Esophagus muscularis mucosa (tissue), 4 donors: ENCODE measurements around the gene CAST. TPM values are rescaled to one million over a fixed set of nuclear protein-coding genes. Genes with fewer than 3 reads are reported as not detected.

Experiments used
- DNase-seq: peaks from one replicate; pipeline ENCODE4 v3.0.0-alpha.2; 2017; ENCODE audit errors: extremely low spot score
- H3K27ac ChIP-seq, 4 donors: fragments of 200-600 bp; sonication (generic); replicated peaks in 1 of 4; 1 replicate in 3 of 4; 2 replicates in 1 of 4; pipeline ENCODE4 v1.5.1; 2016 to 2019; ENCODE audit warnings: mild to moderate bottlenecking in 1 of 4
- H3K27me3 ChIP-seq, 4 donors: fragments of 200-600 bp; sonication (generic); one replicate each; pipeline versions ENCODE4 v1.5.1 to v1.6.0; 2016 to 2019
- H3K36me3 ChIP-seq, 4 donors: fragments of 200-600 bp; sonication (generic); one replicate each; pipeline ENCODE4 v1.5.1; 2016 to 2019
- H3K4me1 ChIP-seq, 4 donors: fragments of 200-600 bp; sonication (generic); one replicate each; pipeline ENCODE4 v1.5.1; 2016 to 2019
- H3K4me3 ChIP-seq, 4 donors: fragments of 200-600 bp; sonication (generic); 1 replicate in 2 of 4; 2 replicates in 2 of 4; pipeline ENCODE4 v1.5.1; 2016 to 2019; ENCODE audit warnings: mild to moderate bottlenecking in 4 of 4, moderate library complexity in 1 of 4
- H3K9me3 ChIP-seq, 4 donors: fragments of 200-600 bp; sonication (generic); 1 replicate in 3 of 4; 2 replicates in 1 of 4; pipeline ENCODE4 v1.5.1; 2016 to 2019
- EP300 ChIP-seq: sonication (generic); formaldehyde crosslinking; IDR thresholded peaks from one replicate; pipeline ENCODE4 v1.6.1; 2017; ENCODE audit warnings: antibody characterized with exemption
- POLR2A ChIP-seq: fragments of 450-650 bp; IDR thresholded peaks from one replicate; pipeline ENCODE4 v1.6.1; 2017; ENCODE audit warnings: antibody characterized with exemption, moderate library complexity, mild to moderate bottlenecking, low read depth
- POLR2AphosphoS5 ChIP-seq, 2 donors: sonication (generic); formaldehyde crosslinking; IDR thresholded peaks; one replicate each; pipeline ENCODE4 v1.6.1; 2017; ENCODE audit warnings: antibody characterized with exemption in 2 of 2
- WGBS: methylation state at CpG from one replicate; pipeline ENCODE4 v1.1.5; 2018; 5-methylcytosine and 5-hydroxymethylcytosine counted together
- intact Hi-C: fragments of 100-400 bp; cut with DNase I; formaldehyde crosslinking; loops from one replicate; pipeline ENCODE4 v1.15.1; 2023
- total RNA-seq, 4 donors: library from RNA; depleted of rRNA; stranded (reverse); fragments of >200 nt; gene quantifications; one replicate each; pipeline versions ENCODE4 v1.1.0 to v1.2.1, GENCODE V29; 2016
- TF ChIP-seq, protein P1 (sequence below), 3 experiments: fragments of 200-600 bp in 2 of 3; fragments of 450-650 bp in 1 of 3; sonication (generic) in 2 of 3; IDR thresholded peaks; one replicate each; pipeline ENCODE4 v1.5.1; 2017 to 2019; ENCODE audit warnings: antibody characterized with exemption in 3 of 3, mild to moderate bottlenecking in 2 of 3, moderate library complexity in 1 of 3

Gene CAST
- total RNA-seq, 4 donors from 2014 or later = 238 to 346 (median 296) TPM

DNA sequence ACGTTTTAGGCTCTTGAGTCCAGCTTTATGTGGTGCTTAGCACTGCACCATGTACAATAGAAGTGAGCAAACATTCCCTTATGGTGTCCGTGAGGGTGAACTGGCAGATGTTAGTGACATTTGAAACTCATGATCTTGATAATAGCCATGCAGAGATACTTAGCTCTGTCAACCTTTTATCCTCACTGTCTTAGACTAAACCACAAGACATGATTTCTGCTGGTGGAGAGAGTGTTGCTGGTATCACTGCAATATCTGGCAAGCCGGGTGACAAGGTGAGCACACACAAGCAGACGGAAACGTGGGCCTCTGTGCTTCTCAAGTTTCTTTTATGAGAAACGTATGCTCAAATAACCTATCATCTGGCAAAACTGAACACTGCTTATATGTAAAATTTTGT, 68.4 kb downstream of the CAST start:
- H3K4me3 ChIP-seq = no peak overlapping the region
- TF ChIP-seq EP300 = no peak
- TF ChIP-seq POLR2A = no peak
- TF ChIP-seq POLR2AphosphoS5 (IDR thresholded peaks at IDR 0.05) = no peak
- TF ChIP-seq, protein P1, sequence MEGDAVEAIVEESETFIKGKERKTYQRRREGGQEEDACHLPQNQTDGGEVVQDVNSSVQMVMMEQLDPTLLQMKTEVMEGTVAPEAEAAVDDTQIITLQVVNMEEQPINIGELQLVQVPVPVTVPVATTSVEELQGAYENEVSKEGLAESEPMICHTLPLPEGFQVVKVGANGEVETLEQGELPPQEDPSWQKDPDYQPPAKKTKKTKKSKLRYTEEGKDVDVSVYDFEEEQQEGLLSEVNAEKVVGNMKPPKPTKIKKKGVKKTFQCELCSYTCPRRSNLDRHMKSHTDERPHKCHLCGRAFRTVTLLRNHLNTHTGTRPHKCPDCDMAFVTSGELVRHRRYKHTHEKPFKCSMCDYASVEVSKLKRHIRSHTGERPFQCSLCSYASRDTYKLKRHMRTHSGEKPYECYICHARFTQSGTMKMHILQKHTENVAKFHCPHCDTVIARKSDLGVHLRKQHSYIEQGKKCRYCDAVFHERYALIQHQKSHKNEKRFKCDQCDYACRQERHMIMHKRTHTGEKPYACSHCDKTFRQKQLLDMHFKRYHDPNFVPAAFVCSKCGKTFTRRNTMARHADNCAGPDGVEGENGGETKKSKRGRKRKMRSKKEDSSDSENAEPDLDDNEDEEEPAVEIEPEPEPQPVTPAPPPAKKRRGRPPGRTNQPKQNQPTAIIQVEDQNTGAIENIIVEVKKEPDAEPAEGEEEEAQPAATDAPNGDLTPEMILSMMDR (IDR thresholded peaks at IDR 0.05) = no peak
- intact Hi-C loops = no loop called here
- 82% methylated on average over 6 of the region's 6 CpGs for WGBS
- no peaks in the 10 kb centered on the region for H3K27me3 ChIP-seq
- H3K9me3 ChIP-seq = no peaks in the 10 kb centered on the region
- H3K4me1 ChIP-seq = peaks cover 12 to 30% (median 24%) of the 10 kb centered on the region in 4 donors
- DNase-seq = no peak
- H3K27ac ChIP-seq = no peak overlapping the region
- peaks cover 9 to 49% (median 27%) of the 10 kb centered on the region in 4 donors for H3K36me3 ChIP-seq

DNA sequence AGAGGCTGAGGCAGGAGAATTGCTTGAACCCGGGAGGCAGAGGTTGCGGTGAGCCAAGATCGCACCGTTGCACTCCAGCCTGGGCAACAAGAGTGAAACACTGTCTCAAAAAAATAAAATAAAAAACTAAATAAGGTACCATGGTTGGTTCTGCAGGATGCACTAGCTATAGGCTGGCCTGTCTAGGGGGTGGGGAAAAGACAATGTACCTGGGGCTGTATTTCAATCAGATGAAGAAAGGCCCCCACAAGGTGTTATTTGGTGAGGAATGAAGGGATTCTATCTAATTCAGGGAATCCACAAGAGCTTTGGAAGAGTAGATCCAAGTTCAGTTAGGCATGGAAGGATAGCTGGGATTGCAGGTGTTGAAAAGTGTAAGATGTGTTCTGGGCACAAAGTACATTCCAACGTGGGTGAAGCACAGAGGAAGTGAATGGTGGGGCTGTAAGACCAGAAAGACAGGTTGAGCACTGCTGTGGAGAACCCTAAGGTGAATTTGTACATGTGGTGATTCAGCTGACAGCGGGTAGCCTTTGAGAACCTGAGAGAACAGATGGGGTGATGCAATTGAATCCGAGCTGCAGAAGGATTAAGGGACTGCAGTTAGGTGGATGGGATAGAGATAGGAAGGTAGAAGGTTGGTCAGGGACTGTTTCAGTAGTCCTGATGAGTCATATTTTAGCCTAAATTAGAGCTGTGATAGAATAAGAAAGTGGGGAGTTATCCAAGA, 71.8 kb downstream of the CAST start:
- intact Hi-C loops = no loop called here
- H3K4me3 ChIP-seq = no peak overlapping the region
- H3K9me3 ChIP-seq = no peaks in the 10 kb centered on the region
- no peak overlapping the region for H3K27ac ChIP-seq
- H3K4me1 ChIP-seq = peaks cover 0 to 18% (median 10%) of the 10 kb centered on the region in 4 donors
- no peaks in the 10 kb centered on the region for H3K27me3 ChIP-seq
- no peak for DNase-seq
- no peak for TF ChIP-seq POLR2AphosphoS5 (IDR thresholded peaks at IDR 0.05)
- TF ChIP-seq POLR2A = no peak
- TF ChIP-seq, protein P1 (IDR thresholded peaks at IDR 0.05) = no peak
- WGBS = 85% methylated on average over 7 of the region's 7 CpGs
- H3K36me3 ChIP-seq = peaks cover 22 to 65% (median 41%) of the 10 kb centered on the region in 4 donors

GRCh38 chr5:96734871-96735325, 72.7 kb downstream of the CAST start:
- Histone ChIP-seq H3K27me3 (no peaks in the 10 kb centered on the region), H3K9me3 (no peaks in the 10 kb centered on the region), H3K4me1 (peaks cover 0 to 18% (median 10%) of the 10 kb centered on the region in 4 donors), H3K4me3 (no peak overlapping the region), H3K36me3 (peaks cover 31 to 65% (median 45%) of the 10 kb centered on the region in 4 donors), H3K27ac (no peak overlapping the region)
- intact Hi-C loops = no loop called here
- WGBS = 60% methylated on average over 1 of the region's 1 CpG
- DNase-seq = no peak
- TF ChIP-seq, protein P1 (IDR thresholded peaks at IDR 0.05) = no peak
- no peak for TF ChIP-seq POLR2AphosphoS5 (IDR thresholded peaks at IDR 0.05)
- TF ChIP-seq EP300 = no peak
- TF ChIP-seq POLR2A = no peak

- no peak overlapping the region for H3K27ac ChIP-seq
- no peak overlapping the region for H3K4me3 ChIP-seq
- no peak for DNase-seq
- intact Hi-C loops = no loop called here
- TF ChIP-seq, protein P1 (IDR thresholded peaks at IDR 0.05) = no peak
- TF ChIP-seq POLR2A (no peak), EP300 (no peak), POLR2AphosphoS5 (IDR thresholded peaks at IDR 0.05) (no peak)
- H3K36me3 ChIP-seq = peaks cover 42 to 70% (median 51%) of the 10 kb centered on the region in 4 donors
- H3K9me3 ChIP-seq = no peaks in the 10 kb centered on the region
- no peaks in the 10 kb centered on the region for H3K27me3 ChIP-seq
- H3K4me1 ChIP-seq = peaks cover 9 to 25% (median 17%) of the 10 kb centered on the region in 4 donors
- 71% methylated on average over 3 of the region's 3 CpGs for WGBS
Measured at GRCh38 chr5:96736937-96737336, 74.8 kb downstream of the CAST start.
